ENCODE measurements around the gene ITGA11.

ITGA11 gene

DNA sequence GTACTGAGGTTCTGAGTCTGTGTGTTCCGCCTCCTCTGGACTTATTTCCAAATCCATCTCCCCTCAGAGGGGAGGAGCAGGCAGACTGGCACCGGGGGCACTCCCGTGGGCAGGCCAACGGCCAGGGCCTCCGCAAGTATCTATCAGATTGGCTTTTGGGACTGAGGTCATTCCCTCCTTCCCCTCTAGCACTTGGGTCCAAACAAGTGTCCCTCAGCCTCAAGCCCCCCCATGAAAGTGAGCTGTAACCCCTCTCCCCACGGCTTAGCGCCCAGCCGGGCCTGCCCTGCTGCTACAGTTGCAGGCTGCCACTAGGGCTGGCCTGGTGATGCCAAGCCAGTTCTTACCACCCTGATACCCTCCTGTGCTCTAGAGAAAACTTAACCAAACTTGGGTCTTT lies 17.4 kb downstream of the ITGA11 start:
- Histone ChIP-seq H3K9ac (ENCODE audit: low read length) (no peak overlapping the region), H3K27me3 (ENCODE audit: control insufficient read depth, insufficient read depth, low read length) (no peaks in the 10 kb centered on the region), H3K27ac (ENCODE audit: low read length) (no peak overlapping the region), H3K9me3 (ENCODE audit: control insufficient read depth, low read depth, low read length) (no peaks in the 10 kb centered on the region), H3K4me3 (ENCODE audit: low read length) (no peak overlapping the region), H3K4me1 (ENCODE audit: control insufficient read depth, low read depth, low read length) (peaks cover 4% of the 10 kb centered on the region), H3K36me3 (ENCODE audit: control insufficient read depth, low read depth, low read length) (no peaks in the 10 kb centered on the region)

DNA sequence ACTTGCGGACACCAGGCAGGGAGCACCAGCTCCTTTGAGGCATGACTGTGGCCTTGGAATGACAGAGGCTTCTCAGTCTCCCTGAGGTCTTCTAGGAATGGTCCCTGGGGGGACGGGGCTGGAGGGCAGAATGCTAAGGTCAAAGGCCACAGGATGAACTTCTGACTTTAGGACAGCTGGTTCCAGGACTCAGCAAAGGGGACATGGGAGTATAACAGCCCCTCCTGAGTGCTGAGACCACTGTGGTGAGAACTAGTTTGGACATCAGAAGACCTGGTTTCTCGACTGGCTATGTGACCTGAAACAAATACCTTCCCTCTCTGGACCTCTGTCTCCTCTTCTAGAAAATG lies 17.8 kb downstream of the ITGA11 start:
- Histone ChIP-seq H3K4me1 (ENCODE audit: control insufficient read depth, low read depth, low read length) (peaks cover 4% of the 10 kb centered on the region), H3K4me3 (ENCODE audit: low read length) (no peak overlapping the region), H3K9ac (ENCODE audit: low read length) (no peak overlapping the region), H3K36me3 (ENCODE audit: control insufficient read depth, low read depth, low read length) (no peaks in the 10 kb centered on the region), H3K9me3 (ENCODE audit: control insufficient read depth, low read depth, low read length) (no peaks in the 10 kb centered on the region), H3K27me3 (ENCODE audit: control insufficient read depth, insufficient read depth, low read length) (no peaks in the 10 kb centered on the region), H3K27ac (ENCODE audit: low read length) (no peak overlapping the region)

DNA sequence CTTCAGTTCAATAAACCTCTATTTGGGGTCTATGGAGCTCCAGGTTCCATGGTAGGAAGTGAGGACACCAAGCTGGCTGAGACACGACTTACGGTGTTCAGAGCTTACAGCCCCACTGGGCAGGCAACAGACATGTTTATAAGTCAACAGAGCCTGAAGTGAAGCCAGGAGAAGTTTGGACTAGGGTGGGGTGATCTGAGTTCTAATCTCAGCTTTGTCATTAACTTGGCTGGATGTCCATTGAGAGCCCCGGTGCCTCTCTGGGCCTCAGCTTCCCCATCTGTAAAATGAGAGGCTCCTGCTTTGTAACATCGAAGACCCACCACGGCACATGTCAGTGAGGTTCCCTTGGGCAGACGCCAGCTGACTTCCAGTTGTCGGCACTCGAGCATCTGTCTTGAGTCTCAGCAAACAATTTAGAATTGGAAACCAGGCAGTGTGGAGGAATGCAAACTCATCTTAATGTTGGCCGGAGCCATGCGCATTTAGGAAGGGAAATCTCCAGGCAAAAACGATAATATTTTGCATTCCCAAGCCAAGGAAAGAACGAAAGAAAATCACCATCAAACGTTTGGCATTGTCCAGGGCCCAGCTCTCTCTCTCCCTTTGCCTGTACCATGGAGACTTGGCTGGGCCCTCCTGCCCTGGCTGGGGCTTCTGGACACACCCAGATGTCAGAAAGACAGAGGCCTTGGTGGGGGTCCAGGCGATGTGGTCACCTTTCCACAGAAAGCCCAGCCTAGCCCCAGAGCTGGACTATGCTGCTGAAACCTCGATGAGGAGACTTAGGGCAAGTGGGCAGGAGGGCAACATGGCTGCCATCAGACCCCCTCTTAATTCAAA lies 18.4 kb downstream of the ITGA11 start:
- H3K36me3 ChIP-seq (ENCODE audit: control insufficient read depth, low read depth, low read length) = no peaks in the 10 kb centered on the region
- H3K9me3 ChIP-seq (ENCODE audit: control insufficient read depth, low read depth, low read length) = no peaks in the 10 kb centered on the region
- H3K27ac ChIP-seq (ENCODE audit: low read length) = no peak overlapping the region
- no peaks in the 10 kb centered on the region for H3K27me3 ChIP-seq (ENCODE audit: control insufficient read depth, insufficient read depth, low read length)
- peaks cover under 1% of the 10 kb centered on the region for H3K4me1 ChIP-seq (ENCODE audit: control insufficient read depth, low read depth, low read length)
- no peak overlapping the region for H3K4me3 ChIP-seq (ENCODE audit: low read length)
- no peak overlapping the region for H3K9ac ChIP-seq (ENCODE audit: low read length)

DNA sequence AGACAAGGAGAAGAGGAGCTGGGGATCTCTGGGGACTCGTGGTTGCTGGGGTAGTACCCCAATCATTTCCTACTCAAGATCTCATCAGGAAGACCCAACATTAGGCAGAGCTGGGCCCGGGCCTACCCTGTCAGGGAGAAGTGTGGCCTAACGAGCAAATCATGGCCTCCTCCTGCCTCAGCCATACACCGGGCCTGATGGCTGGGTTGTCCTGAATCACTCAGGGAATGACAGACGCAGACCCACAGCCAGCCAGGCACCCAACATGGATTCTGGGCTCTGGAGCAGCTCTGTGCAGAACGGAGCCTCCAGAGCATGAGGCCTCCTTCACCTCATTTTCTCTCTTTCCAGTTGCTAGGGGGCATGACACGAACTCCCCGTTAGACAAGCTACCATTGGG lies 19.7 kb downstream of the ITGA11 start:
- Histone ChIP-seq H3K4me1 (ENCODE audit: control insufficient read depth, low read depth, low read length) (no peaks in the 10 kb centered on the region), H3K9me3 (ENCODE audit: control insufficient read depth, low read depth, low read length) (no peaks in the 10 kb centered on the region), H3K27me3 (ENCODE audit: control insufficient read depth, insufficient read depth, low read length) (no peaks in the 10 kb centered on the region), H3K4me3 (ENCODE audit: low read length) (no peak overlapping the region), H3K36me3 (ENCODE audit: control insufficient read depth, low read depth, low read length) (no peaks in the 10 kb centered on the region), H3K27ac (ENCODE audit: low read length) (no peak overlapping the region), H3K9ac (ENCODE audit: low read length) (no peak overlapping the region)

DNA sequence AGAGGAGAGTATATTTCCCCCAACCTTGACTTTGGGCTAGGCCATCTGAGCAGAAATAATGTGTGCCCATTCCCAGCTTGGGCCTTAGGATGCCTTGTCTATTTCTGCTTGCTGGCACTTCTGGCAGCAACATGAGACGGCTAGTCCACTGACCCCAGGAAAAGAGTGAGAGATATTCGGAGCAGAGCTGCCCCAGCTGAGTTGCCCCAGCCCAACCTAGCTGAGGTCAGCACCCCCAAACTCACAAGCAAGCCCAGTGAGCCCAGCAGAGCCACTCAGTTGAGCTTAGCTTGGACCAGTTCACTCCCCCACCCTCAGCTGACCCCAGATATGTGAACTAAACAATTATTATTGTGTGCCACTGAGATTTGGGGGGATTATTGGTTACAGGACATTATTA lies 20.2 kb downstream of the ITGA11 start:
- Histone ChIP-seq H3K4me3 (ENCODE audit: low read length) (no peak overlapping the region), H3K27me3 (ENCODE audit: control insufficient read depth, insufficient read depth, low read length) (no peaks in the 10 kb centered on the region), H3K9me3 (ENCODE audit: control insufficient read depth, low read depth, low read length) (no peaks in the 10 kb centered on the region), H3K36me3 (ENCODE audit: control insufficient read depth, low read depth, low read length) (no peaks in the 10 kb centered on the region), H3K4me1 (ENCODE audit: control insufficient read depth, low read depth, low read length) (no peaks in the 10 kb centered on the region), H3K27ac (ENCODE audit: low read length) (no peak overlapping the region), H3K9ac (ENCODE audit: low read length) (no peak overlapping the region)

DNA sequence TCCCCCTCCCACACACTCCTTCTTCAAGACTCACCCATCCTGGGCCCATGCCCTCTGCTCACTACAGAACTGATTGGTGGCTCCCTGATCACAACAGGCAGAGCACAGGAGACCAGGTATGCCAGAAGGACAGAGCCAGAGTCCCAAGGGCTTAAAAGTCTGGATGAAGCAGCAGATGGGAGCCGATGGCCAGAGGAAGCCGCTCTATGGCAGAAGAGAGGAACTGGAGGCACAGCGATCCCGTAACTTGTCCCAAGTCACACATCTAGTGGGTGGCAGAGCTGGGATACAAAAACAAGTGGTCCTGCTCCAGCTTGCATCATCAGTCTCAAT lies 20.7 kb downstream of the ITGA11 start:
- no peak overlapping the region for H3K9ac ChIP-seq (ENCODE audit: low read length)
- H3K4me1 ChIP-seq (ENCODE audit: control insufficient read depth, low read depth, low read length) = no peaks in the 10 kb centered on the region
- no peaks in the 10 kb centered on the region for H3K9me3 ChIP-seq (ENCODE audit: control insufficient read depth, low read depth, low read length)
- H3K27me3 ChIP-seq (ENCODE audit: control insufficient read depth, insufficient read depth, low read length) = no peaks in the 10 kb centered on the region
- H3K36me3 ChIP-seq (ENCODE audit: control insufficient read depth, low read depth, low read length) = no peaks in the 10 kb centered on the region
- no peak overlapping the region for H3K4me3 ChIP-seq (ENCODE audit: low read length)
- no peak overlapping the region for H3K27ac ChIP-seq (ENCODE audit: low read length)

DNA sequence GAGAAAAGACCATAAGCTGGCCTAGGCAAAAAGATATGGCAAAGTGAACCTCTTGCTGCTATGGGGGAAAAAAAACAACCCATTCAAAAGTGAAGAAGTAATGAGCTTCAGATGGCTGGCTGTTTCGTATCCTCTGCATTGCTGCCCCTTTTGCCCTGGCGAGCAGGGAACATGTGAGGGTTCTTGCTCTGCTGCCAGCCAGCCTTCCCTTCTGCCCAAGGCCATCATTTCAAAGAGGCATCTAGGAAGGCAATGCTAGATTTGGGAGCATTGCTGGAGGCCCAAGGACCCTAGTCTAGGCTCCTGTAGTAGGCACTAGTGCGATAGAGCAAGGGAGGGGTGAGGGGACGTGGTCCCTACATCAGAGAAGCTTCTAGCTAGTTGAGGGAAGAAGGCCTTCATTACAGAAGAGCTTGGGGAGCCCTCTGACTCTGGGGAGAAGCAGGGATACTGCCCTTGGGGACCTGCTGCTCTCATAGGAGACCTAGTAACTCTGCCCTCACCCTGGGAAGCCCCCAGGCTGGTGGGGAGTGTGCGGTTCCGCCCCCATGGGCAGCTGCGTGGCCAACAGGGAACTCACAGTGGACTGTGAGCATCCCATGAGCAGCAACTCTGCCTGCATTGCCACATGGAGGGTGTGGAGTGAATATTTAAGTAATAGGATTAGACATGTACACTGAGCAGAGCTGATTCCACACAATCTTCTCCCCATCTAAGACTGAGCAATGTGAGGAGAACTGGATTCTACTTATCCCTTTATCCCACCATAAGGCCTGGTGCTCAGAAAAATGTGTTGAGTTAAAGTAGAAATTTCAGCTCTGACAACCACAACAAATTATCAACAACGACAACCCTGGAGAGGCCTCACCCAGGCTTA lies 21.3 kb downstream of the ITGA11 start:
- H3K27me3 ChIP-seq (ENCODE audit: control insufficient read depth, insufficient read depth, low read length) = no peaks in the 10 kb centered on the region
- no peaks in the 10 kb centered on the region for H3K9me3 ChIP-seq (ENCODE audit: control insufficient read depth, low read depth, low read length)
- H3K4me1 ChIP-seq (ENCODE audit: control insufficient read depth, low read depth, low read length) = no peaks in the 10 kb centered on the region
- H3K4me3 ChIP-seq (ENCODE audit: low read length) = no peak overlapping the region
- H3K36me3 ChIP-seq (ENCODE audit: control insufficient read depth, low read depth, low read length) = no peaks in the 10 kb centered on the region
- no peak overlapping the region for H3K27ac ChIP-seq (ENCODE audit: low read length)
- no peak overlapping the region for H3K9ac ChIP-seq (ENCODE audit: low read length)

DNA sequence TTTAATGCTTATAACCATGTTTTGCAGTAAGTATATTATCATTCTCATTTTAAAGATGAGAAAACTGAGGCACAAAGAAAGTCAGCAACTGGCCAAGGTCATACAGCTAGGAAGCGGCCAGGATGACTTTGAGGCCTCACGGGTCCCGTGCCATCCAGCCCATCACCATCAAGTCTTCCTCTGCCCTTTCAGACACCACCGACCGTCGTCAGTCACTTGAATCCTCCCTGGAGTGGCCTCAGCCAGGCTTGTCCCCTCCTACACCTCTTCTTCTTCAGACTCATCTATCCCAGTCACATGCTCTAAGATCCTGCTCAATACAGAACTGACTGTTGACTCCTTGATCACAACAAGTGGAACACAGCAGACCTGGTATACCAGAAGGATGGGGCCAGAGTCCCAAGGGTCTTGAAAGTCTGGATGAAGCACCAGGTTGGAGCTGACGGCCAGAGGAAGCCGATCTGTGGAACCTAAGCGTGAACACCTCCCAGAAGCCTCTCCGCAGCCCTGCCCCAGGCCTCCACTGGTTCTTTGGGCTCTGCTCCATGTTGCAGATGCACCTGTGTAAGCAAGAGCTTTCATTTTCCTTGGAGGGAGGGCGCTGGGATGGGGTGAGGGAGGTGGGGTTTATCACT lies 22.1 kb downstream of the ITGA11 start:
- no peaks in the 10 kb centered on the region for H3K4me1 ChIP-seq (ENCODE audit: control insufficient read depth, low read depth, low read length)
- H3K27ac ChIP-seq (ENCODE audit: low read length) = no peak overlapping the region
- no peak overlapping the region for H3K9ac ChIP-seq (ENCODE audit: low read length)
- H3K36me3 ChIP-seq (ENCODE audit: control insufficient read depth, low read depth, low read length) = no peaks in the 10 kb centered on the region
- no peaks in the 10 kb centered on the region for H3K9me3 ChIP-seq (ENCODE audit: control insufficient read depth, low read depth, low read length)
- H3K4me3 ChIP-seq (ENCODE audit: low read length) = no peak overlapping the region
- no peaks in the 10 kb centered on the region for H3K27me3 ChIP-seq (ENCODE audit: control insufficient read depth, insufficient read depth, low read length)

DNA sequence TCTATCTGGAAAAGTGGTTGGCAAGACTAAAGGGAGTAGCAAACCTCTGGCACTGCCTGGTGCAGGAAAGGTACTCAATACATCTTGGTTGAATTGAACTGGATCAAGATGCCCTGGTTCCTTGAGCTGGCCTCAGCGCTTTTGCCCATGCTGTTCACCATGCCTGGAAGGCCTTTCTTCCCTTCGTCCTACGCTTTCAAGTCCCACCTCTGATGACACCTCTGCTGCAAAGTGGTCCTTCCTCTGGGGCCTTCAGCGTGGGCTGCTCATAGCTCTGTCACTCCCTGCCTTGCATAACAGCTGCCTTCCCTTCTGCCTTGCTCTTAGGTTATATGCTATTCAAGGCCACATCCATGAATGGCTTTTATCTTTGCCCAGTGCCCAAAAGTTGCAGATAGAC lies 23.0 kb downstream of the ITGA11 start:
- H3K4me3 ChIP-seq (ENCODE audit: low read length) = no peak overlapping the region
- no peaks in the 10 kb centered on the region for H3K27me3 ChIP-seq (ENCODE audit: control insufficient read depth, insufficient read depth, low read length)
- no peak overlapping the region for H3K9ac ChIP-seq (ENCODE audit: low read length)
- H3K9me3 ChIP-seq (ENCODE audit: control insufficient read depth, low read depth, low read length) = no peaks in the 10 kb centered on the region
- no peaks in the 10 kb centered on the region for H3K36me3 ChIP-seq (ENCODE audit: control insufficient read depth, low read depth, low read length)
- H3K4me1 ChIP-seq (ENCODE audit: control insufficient read depth, low read depth, low read length) = no peaks in the 10 kb centered on the region
- no peak overlapping the region for H3K27ac ChIP-seq (ENCODE audit: low read length)

DNA sequence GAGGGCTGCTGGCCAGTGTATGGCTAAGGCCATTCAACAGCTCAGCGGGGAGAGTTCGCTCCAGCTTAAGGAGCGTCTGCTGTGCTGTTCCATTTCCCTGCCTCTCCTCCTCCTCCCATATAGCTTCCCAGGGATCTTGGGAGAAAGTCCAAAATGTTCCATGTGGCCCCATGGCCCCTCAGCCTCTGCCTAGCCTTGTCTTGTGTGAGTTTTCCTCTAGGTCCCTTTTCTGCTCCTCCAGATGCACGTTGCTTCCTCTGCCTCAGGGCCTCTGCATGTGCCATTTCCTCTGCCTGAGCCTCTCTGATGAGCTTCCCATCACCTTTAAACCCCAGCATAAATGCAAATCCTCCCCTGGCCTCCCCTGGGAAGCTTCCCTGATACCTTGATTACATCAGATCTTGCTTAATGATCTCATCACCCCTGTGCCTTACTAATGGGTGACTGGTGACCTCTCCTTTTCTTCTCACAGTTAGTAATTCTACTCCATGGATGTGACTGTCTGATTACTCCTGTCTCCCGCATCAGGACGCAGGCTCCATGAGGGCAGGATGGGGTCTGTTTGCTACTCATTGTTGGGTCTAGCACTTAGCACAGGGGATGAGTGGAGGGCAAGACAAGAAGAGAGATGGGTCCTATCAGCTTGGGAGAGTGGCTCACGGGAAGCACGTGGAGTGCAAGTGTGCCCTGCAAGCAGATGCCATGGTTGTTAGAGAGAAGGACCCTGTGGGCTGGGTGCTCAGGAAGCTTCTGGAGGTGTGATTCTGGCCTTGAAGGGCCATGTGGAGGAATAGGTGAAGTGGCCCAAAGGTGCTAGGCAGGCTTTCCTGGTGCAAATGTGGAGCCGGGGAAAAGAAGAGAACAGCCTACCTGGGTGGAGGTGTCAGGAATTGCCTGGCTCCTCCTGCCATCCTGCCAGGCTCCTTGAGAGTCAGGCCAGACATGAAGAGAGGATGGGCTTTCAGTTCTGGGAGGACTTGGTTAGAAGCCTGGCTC lies 23.8 kb downstream of the ITGA11 start:
- no peaks in the 10 kb centered on the region for H3K9me3 ChIP-seq (ENCODE audit: control insufficient read depth, low read depth, low read length)
- no peaks in the 10 kb centered on the region for H3K27me3 ChIP-seq (ENCODE audit: control insufficient read depth, insufficient read depth, low read length)
- no peaks in the 10 kb centered on the region for H3K4me1 ChIP-seq (ENCODE audit: control insufficient read depth, low read depth, low read length)
- H3K4me3 ChIP-seq (ENCODE audit: low read length) = no peak overlapping the region
- no peaks in the 10 kb centered on the region for H3K36me3 ChIP-seq (ENCODE audit: control insufficient read depth, low read depth, low read length)
- H3K9ac ChIP-seq (ENCODE audit: low read length) = no peak overlapping the region
- H3K27ac ChIP-seq (ENCODE audit: low read length) = no peak overlapping the region

Measured in iPS-18a (cell line).